DMS114 treated with DMSO at 0.1 percent for 48 hours (cell line): ENCODE data around the gene CBX2.

Source experiments
- DNase-seq: peaks from one replicate; lab custom pipeline; 2025; ENCODE audit not compliant: unreplicated experiment; lab: John Stamatoyannopoulos, UW

Gene CBX2

GRCh38 chr17:79786930-79787643 lies 9.1 kb downstream of the CBX2 start:
- no peak for DNase-seq

GRCh38 chr17:79788455-79788854 lies 10.5 kb downstream of the CBX2 start:
- DNase-seq, result no peak

- DNase-seq, result no peak
Observed at GRCh38 chr17:79788989-79789942, 11.3 kb downstream of the CBX2 start.

- DNase-seq, result no peak
Observed at GRCh38 chr17:79789943-79790804, 12.2 kb downstream of the CBX2 start.

- no peak for DNase-seq
Observed at GRCh38 chr17:79790805-79791734, 13.1 kb downstream of the CBX2 start.

- DNase-seq, result no peak
Observed at GRCh38 chr17:79791735-79792161, 13.8 kb downstream of the CBX2 start.

- DNase-seq, result no peak
Observed at GRCh38 chr17:79792341-79792871, 14.5 kb downstream of the CBX2 start.

- DNase-seq, result peak; percentile 76
Observed at GRCh38 chr17:79792984-79793923, 15.3 kb downstream of the CBX2 start.

GRCh38 chr17:79793924-79794304 lies 16.0 kb downstream of the CBX2 start:
- peak; percentile 82 for DNase-seq

GRCh38 chr17:79794659-79795511 lies 16.9 kb downstream of the CBX2 start:
- no peak for DNase-seq

- DNase-seq, result peak; percentile 38
Observed at GRCh38 chr17:79795795-79796443, 18.0 kb downstream of the CBX2 start.

GRCh38 chr17:79796444-79796762 lies 18.5 kb downstream of the CBX2 start:
- no peak for DNase-seq

GRCh38 chr17:79796763-79797491 lies 19.0 kb downstream of the CBX2 start, which contains the start of gene CBX8:
TSS of gene CBX8 (minus strand) at chr17:79797077. CDS start at chr17:79796998, 79 bp downstream.
- peak; percentile 98 for DNase-seq

- DNase-seq, result no peak
Observed at GRCh38 chr17:79797492-79798298, 19.7 kb downstream of the CBX2 start.

- DNase-seq, result no peak
Observed at GRCh38 chr17:79798299-79799173, 20.6 kb downstream of the CBX2 start.
